Measurements from ENCODE around the gene WNT2. TPM values are rescaled to one million over a fixed set of nuclear protein-coding genes. Genes with fewer than 3 reads are reported as not detected.
"Not testable (repeated sequence)": the region's sequence is repeated elsewhere in the genome, so short reads cannot be mapped to it uniquely, and the experiment has no call there.

The WNT2 gene
- polyA plus RNA-seq, 1 donor = 2.1 TPM

- DNase-seq (ENCODE audit: low read depth) = no peak
Measured at GRCh38 chr7:117262546-117262945, 60.3 kb downstream of the WNT2 start.

DNA sequence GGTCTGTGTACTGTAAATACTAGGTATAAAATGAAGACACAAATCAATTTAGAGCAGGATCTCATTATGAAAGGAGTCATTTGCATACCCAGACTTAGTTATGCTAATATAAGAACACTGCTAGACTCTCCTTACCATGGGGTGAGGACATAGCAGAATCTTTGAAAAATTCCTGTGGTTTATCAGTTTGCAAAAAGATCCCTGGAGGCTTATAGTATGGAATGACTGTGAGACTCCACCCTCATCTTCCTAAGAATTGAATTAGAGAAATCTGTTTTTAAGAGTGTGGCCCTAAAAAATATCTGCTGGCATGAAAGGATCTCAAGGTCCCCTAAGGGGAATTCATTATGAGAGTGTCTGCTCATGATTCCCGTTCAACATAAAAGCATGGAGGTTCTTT, 63.2 kb downstream of the WNT2 start:
- DNase-seq (ENCODE audit: low read depth) = no peak

- no peak for DNase-seq (ENCODE audit: low read depth)
Measured at GRCh38 chr7:117251687-117252086, 71.2 kb downstream of the WNT2 start.

DNA sequence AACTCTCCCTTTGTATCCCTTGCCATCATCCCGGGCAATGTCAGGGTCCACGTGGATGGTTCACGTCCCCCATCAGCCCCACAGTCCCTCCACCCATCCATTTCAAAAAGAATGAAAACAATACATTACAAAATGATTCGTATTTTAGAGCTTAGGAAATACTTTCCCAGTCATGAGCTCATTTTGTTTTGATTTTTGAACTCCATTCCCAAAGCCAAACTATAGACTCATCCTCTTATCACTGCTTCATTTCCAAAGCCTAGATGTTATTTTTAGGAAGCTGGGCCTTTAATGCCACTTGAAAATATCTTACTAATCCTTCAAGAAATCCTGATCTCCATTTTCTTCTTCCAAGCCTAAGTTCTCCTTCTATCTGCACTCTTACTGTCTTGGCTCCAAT, 72.1 kb downstream of the WNT2 start:
- DNase-seq (ENCODE audit: low read depth) = no peak

GRCh38 chr7:117250245-117250644, 72.6 kb downstream of the WNT2 start:
- DNase-seq (ENCODE audit: low read depth) = no peak

DNA sequence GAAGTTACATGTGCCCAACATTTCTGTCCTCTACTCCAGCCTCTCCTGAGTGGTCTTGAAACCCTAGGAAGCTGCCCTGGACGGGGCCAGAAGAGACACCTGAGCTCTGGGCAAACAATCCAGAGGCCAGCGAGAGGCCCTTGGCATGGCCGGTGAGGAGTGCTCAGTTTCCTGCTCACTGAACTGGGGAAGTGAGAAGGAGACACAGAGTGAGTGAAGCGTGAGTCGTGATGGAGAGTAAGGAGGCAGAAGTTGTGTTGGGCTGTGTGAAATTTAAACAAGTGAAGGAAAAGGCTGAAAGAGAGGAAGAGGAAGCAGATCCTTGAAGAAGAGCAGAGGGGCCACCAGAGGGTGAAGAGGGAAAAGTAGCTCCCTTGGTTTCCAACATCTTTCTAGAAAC, 73.2 kb downstream of the WNT2 start:
- DNase-seq (ENCODE audit: low read depth) = no peak

- no peak for DNase-seq (ENCODE audit: low read depth)
Measured at GRCh38 chr7:117248829-117249228, 74.0 kb downstream of the WNT2 start.

- DNase-seq (ENCODE audit: low read depth) = no peak
Measured at GRCh38 chr7:117247809-117248208, 75.0 kb downstream of the WNT2 start.

DNA sequence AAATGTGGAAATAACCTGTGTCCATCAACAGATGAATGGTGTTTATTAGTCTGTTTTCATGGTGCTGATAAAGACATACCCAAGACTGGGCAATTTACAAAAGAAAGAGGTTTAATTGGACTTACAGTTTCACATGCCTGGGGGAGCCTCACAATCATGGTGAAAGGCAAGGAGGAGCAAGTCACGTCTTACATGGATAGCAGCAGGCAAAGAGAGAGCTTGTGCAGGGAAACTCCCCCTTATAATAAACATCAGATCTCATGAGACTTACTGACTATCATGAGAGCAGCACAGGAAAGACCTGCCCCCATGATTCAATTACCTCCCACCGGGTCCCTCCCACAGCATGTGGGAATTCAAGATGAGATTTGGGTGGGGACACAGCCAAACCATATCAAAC, 77.2 kb downstream of the WNT2 start:
- not testable (repeated sequence) for DNase-seq (ENCODE audit: low read depth)

DNA sequence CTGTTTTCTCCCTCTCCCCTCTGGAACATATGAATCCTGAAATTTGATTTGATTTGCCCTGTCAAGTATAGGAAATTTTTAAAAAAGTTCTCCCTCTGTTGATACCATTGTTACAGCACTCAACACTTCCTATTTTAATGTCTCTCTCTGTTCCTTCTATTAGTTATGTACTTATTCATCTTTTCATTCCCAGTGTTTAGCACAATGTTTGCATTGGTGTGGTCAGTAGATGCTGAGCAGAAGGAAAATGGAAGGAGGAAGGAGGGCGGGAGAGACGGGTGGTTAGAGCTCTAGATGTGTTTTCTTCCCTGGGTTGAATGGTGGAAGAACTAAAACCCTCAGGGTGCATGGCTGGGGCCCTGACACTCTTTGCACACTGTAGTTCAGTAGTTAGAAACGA, 79.5 kb downstream of the WNT2 start:
- DNase-seq (ENCODE audit: low read depth) = no peak

GRCh38 chr7:117241088-117241487, 81.8 kb downstream of the WNT2 start:
- DNase-seq (ENCODE audit: low read depth) = no peak

GRCh38 chr7:117238937-117239336, 83.9 kb downstream of the WNT2 start:
- no peak for DNase-seq (ENCODE audit: low read depth)

DNA sequence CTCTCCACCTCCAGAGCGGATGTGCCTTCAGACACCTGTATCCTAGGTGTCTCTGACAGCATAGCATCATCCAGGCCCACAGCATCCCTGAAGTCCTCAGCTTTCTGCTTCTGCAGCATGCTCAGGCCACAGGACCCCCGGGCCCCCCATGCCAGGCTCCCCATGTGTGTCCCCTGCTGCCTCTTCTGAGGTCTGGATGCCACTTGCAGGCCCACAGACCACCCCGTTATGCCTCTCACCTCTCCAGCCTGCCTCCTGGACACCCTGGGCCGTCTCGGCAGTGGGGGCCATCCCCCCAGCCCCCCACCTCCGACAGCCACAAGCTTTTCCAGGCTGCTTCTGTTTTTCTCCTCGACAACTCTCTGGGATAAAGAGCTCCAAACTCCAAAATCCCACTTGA, 84.4 kb downstream of the WNT2 start:
- DNase-seq (ENCODE audit: low read depth) = no peak

DNA sequence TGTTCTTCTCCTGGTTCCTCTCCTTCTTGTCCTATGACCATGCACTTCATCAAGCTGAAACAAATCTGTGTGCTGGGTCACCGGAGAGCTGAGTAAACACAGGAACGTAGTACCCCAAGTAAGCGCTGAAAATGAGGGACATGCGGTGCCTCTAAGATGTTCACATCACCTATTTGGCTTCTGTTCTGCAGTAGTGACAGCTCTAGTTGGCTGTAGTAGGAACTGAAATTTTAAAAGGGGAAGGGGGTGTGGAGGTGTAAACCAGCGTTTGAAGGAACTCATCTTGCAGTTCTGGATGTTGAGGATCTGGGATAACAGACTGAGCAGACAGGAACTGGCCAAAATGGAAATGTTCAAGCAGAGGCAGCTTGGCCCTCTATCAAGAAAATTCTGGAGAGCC, 85.2 kb downstream of the WNT2 start:
- DNase-seq (ENCODE audit: low read depth) = no peak

GRCh38 chr7:117231047-117231359, 91.9 kb downstream of the WNT2 start:
- DNase-seq (ENCODE audit: low read depth) = no peak

DNA sequence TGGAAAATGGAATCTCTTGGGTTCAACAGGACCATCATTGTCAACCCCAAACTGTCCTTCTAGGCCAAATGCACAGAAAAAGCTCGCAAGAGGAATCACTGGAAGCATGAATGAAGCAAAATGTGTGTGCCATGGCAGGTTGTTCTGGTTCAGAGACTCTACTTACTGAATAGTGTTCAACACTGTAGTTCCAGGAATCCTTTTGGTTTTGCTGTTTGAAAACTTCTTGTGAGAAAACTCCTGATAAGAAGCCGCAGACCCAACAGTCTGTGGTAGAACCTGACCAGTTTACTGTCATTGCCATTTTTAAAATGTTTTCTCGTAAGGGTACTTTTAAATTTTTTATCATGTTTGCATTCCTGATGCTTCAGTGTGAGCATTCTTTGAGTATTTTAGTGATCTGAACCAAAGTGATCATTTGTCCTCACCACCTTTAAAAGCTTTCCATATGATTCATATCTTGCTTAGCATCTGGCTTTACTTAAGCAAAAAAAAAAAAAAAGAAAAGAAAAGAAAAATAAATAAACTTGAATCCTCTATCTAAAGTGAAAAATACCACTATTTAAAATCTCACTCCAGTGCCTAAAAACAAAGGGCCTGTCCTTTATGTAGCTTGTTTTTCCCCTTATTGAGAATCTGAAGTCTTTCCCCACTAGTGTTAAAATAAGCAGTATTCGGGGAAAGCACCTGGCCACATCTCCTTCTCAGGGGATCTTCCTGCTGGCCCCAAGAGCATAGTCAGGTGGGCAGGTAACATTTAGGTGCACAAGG, 92.4 kb downstream of the WNT2 start:
- no peak for DNase-seq (ENCODE audit: low read depth)

- DNase-seq (ENCODE audit: low read depth) = no peak
Measured at GRCh38 chr7:117229350-117229749, 93.5 kb downstream of the WNT2 start.

GRCh38 chr7:117227091-117227490, 95.8 kb downstream of the WNT2 start:
- DNase-seq (ENCODE audit: low read depth) = no peak

DNA sequence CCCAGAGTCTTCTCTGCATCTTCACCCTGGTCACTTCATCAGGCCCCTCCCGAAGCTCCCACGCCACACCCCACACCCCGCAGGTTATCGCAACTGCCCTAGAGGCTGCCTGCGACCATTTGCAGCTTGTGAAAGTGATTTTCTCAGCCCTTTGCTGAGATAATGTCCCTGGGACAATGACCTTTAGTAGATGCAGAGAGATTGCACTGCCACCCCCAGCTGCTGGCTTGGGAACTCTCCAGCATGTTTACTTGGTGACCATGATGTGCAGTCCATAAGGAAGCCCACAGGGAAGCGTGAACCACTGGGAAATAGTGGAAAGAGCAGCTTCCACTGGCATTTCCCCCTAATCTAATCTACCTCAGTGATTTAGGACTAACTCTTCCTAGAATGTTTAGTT, 97.3 kb downstream of the WNT2 start:
- no peak for DNase-seq (ENCODE audit: low read depth)

Other genes starting within 250 kb of the WNT2 start
- not detected for gene ASZ1, start 104.4 kb upstream of the WNT2 start, polyA plus RNA-seq (ENCODE audit: insufficient read length)
- 0.43 TPM for gene CFTR, start 157.0 kb upstream of the WNT2 start, polyA plus RNA-seq (ENCODE audit: insufficient read length)

Measured in forelimb muscle (tissue), 1 donor.